HL-60 (cell line): ENCODE results near the gene DHX29.

Experiments used
- DNase-seq, 2 experiments: peaks; one replicate each; pipeline ENCODE4 v3.0.0-alpha.2; 2010 to 2020; ENCODE audit warnings: low read depth in 1 of 2, low spot score in 1 of 2
- H3K27ac ChIP-seq: fragments of 250-450 bp; sonication (Bioruptor Pico); replicated peaks from 2 replicates; pipeline ENCODE4 v1.5.1; 2020; ENCODE audit warnings: mild to moderate bottlenecking, moderate library complexity
- H3K27me3 ChIP-seq: fragments of 250-450 bp; sonication (Bioruptor Pico); 2 replicates; pipeline ENCODE4 v1.5.1; 2021; ENCODE audit warnings: mild to moderate bottlenecking, moderate library complexity; ENCODE audit not compliant: insufficient read depth, poor library complexity, severe bottlenecking
- H3K4me3 ChIP-seq: replicated peaks from 2 replicates; pipeline ENCODE4 v1.5.1; 2011; ENCODE audit warnings: mild to moderate bottlenecking, control low read depth, low read length; ENCODE audit not compliant: insufficient read depth
- CTCF ChIP-seq: IDR thresholded peaks from one replicate; pipeline ENCODE4 v1.5.1; 2011; ENCODE audit warnings: low read length, control low read depth, inconsistent platforms; ENCODE audit not compliant: insufficient read depth
- GABPA ChIP-seq: IDR thresholded peaks from 2 replicates; pipeline ENCODE4 v1.6.1; 2012; ENCODE audit warnings: low read depth
- POLR2AphosphoS5 ChIP-seq: IDR thresholded peaks from 2 replicates; pipeline ENCODE4 v1.6.1; 2012; ENCODE audit warnings: low read depth
- REST ChIP-seq: IDR thresholded peaks from 2 replicates; pipeline ENCODE4 v1.6.1; 2012; ENCODE audit warnings: low read depth; ENCODE audit not compliant: insufficient replicate concordance
- SPI1 ChIP-seq: IDR thresholded peaks from 2 replicates; pipeline ENCODE4 v1.6.1; 2012; ENCODE audit warnings: low read depth, mild to moderate bottlenecking, borderline replicate concordance
- long read RNA-seq: library from polyadenylated mRNA; unstranded; transcript quantifications from one replicate; pipeline ENCODE4 v2.0.0, GENCODE V29; 2020

The DHX29 gene
- long read RNA-seq, partial matches to known transcripts: 9 of 11 reads
- long read RNA-seq, other reads (novel, unspliced or antisense): 2 of 11 reads

GRCh38 chr5:55307383-55308253 lies at the start of gene DHX29, which contains the start of gene MTREX:
Gene DHX29, minus strand, starts transcription at chr5:55307694. Its CDS starts 121 bp downstream, at chr5:55307573.
Gene MTREX, plus strand, starts transcription at chr5:55307989. Its CDS starts 25 bp downstream, at chr5:55308014.
- TF ChIP-seq SPI1 (no peak), POLR2AphosphoS5 (peak; percentile 68; the same call in 1 of the 2 replicates)
- peak within 1 kb of the TSS; percentile 87 for H3K27ac ChIP-seq
- DNase-seq: peak; percentile 57 to 77
- H3K27me3 ChIP-seq: no peaks in the 10 kb centered on the region
- peak within 1 kb of the TSS; percentile 69 for H3K4me3 ChIP-seq

- no peak overlapping the region for H3K27ac ChIP-seq
- TF ChIP-seq POLR2AphosphoS5 (no peak), SPI1 (no peak), CTCF (no peak), REST (no peak), GABPA (no peak)
- H3K4me3 ChIP-seq: no peak overlapping the region
- DNase-seq: no peak
- H3K27me3 ChIP-seq: no peaks in the 10 kb centered on the region
Observed at GRCh38 chr5:55356896-55357295, 49.4 kb upstream of the DHX29 start.

GRCh38 chr5:55350754-55351153 lies 43.3 kb upstream of the DHX29 start:
- no peak for DNase-seq
- TF ChIP-seq REST: no peak
- no peak for TF ChIP-seq POLR2AphosphoS5
- no peak for TF ChIP-seq GABPA
- no peak for TF ChIP-seq CTCF
- TF ChIP-seq SPI1: no peak
- no peak overlapping the region for H3K27ac ChIP-seq
- H3K4me3 ChIP-seq: no peak overlapping the region
- H3K27me3 ChIP-seq: no peaks in the 10 kb centered on the region

GRCh38 chr5:55347786-55348185 lies 40.3 kb upstream of the DHX29 start:
- no peak for DNase-seq
- no peak for TF ChIP-seq CTCF
- no peak for TF ChIP-seq REST
- TF ChIP-seq GABPA: no peak
- no peak for TF ChIP-seq SPI1
- no peak for TF ChIP-seq POLR2AphosphoS5
- Histone ChIP-seq H3K4me3 (no peak overlapping the region), H3K27me3 (no peaks in the 10 kb centered on the region), H3K27ac (no peak overlapping the region)
